ENCODE data around the gene FBXO17.

DNA sequence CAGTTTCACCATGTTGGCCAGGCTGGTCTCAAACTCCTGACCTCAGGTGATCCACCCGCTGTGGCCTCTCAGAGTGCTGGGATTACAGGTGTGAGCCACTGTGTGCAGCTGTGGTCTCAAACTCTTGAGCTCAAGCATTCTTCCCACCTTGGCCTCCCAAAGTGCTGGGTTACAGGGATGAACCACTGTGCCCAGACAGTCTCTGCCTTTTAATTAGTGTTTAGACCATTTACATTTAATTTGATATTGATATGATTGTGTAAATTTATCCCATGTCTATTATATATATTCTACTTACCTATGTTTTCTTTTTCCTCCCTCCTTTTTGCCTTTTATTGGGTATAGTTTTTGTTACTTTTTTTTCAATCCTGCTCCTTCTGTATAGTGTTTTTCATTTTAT is 73.9 kb downstream of the FBXO17 start:
- TF ChIP-seq POLR2A (IDR thresholded peaks at IDR 0.05), result no peak
- TF ChIP-seq, protein P1, sequence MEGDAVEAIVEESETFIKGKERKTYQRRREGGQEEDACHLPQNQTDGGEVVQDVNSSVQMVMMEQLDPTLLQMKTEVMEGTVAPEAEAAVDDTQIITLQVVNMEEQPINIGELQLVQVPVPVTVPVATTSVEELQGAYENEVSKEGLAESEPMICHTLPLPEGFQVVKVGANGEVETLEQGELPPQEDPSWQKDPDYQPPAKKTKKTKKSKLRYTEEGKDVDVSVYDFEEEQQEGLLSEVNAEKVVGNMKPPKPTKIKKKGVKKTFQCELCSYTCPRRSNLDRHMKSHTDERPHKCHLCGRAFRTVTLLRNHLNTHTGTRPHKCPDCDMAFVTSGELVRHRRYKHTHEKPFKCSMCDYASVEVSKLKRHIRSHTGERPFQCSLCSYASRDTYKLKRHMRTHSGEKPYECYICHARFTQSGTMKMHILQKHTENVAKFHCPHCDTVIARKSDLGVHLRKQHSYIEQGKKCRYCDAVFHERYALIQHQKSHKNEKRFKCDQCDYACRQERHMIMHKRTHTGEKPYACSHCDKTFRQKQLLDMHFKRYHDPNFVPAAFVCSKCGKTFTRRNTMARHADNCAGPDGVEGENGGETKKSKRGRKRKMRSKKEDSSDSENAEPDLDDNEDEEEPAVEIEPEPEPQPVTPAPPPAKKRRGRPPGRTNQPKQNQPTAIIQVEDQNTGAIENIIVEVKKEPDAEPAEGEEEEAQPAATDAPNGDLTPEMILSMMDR (IDR thresholded peaks at IDR 0.05), result no peak

All from adrenal gland (tissue), 5 donors.